ENCODE data around the gene CAMKK1.

CAMKK1 gene

DNA sequence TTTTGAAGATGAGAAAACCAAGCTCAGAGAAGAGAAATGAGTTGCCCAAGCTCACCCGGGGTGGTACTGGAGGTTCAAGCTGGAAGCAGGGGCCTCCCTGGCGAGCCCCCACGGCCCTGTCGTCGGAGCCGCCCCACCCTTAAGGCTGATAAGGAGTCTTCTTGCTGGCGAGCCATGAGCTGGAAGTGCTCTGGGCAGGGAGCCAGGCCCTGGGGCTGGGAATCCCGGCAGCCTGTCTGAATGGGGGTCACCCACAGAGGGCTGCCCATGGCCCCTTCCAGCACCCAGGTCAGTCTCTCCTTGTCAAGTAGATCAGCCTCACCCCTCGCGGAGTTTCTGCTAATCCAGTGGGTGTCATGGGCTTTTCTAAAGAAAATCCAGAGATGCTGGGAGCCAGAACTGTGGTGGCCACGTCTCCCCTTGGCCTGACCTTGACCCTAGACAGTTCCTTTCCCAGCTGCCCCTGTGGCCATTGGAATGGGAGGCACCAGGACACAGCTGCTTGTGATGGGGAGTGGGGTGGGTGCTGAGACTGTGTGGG, 24.6 kb upstream of the CAMKK1 start:
- peak; percentile 29 for DNase-seq (ENCODE audit: low spot score)

DNA sequence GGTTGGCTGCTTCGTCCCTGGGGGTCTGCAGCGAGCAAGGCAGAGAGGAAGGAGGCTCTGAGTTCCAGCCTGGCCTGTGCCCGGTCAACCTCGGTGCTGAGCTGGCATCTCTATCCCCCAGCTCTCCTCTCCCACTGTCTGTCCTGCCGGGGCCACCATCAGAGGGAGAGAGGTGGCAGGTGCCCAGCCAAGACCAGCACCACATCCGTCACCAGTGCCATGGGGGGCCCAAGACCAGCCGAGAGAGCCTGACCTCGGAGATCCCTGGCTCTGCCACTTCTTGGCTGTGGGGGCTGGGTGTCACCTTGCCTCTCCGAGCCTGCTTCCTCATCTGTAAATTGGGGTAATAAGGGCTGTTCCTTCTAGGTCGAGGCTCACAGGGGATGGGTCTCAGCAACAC, 24.0 kb upstream of the CAMKK1 start:
- no peak for DNase-seq (ENCODE audit: low spot score)

DNA sequence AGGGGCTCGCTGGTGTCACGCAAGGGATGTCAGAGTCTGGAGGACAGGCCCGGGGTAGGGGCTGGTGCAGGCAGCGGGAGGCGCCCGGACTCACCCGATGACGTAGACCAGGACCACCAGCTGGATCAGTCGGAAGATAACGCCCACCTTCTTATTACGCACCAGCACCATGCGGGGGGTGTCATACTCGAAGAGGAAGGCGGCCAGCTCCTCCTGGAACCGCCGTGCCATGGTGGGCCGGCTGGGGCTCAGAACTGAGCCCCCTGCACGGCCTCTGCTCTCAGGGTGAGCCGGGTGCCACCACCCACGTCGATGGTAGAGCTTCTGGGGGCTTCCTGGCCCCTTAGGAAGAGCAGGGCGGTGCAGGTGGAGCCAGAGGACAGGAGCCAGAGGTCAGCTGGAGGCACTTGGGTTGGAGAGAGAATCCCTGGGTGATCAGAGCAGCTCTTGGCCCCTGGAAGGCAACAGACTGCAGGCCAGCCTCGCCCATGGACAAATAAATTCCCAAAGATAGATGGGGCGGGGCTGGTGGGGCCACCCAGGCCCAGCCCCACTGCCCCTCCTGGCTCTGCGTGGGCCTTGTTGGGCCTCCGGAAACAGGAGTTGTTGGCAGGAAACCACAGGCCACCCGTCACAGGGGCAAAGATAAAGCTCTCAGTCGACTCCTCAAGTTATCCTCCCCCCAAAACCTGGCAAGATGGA, 23.3 kb upstream of the CAMKK1 start, which contains the start of gene P2RX1:
P2RX1 (minus strand) TSS at position 471 of the 702 bp plus-strand sequence; CDS start at position 231, 240 bp downstream.
- DNase-seq (ENCODE audit: low spot score): peak; percentile 36

DNA sequence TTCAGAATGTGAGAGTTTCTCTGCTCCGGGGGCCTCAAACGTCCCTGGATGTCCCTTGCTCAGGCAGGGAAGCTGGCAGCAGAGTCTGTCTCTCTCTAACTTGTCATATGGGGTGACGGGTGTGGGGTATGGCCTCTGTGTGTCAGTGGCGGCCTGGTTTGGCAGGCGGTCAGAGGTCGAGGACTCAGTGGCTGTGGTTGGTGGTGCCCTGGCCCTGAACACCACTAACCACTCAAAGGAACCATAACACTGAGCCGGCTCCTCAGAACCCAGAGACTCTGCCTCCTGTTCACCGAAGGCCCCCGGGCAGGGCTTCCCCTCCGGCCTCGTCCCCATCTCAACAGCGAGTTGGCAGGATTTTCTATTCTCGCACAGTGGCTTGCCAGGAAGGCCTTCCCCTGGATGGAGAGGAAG, 22.7 kb upstream of the CAMKK1 start:
- no peak for DNase-seq (ENCODE audit: low spot score)

DNA sequence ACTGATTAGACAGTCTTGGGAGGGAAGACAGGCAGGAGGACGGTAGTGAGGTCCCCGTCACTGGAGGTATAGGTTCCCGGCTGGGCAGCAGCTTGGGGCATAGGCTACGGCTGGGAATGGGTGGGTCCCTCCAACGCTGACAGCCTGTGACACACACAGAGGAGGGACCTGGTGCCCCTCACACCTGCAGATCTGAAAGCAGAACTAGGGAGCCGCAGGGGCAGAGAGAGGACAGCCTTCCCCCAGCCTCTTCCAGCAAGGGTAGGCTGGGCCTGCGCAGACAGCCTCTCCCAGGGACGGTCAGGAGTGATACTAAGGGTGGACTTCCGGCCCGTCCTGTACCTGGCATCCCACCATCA, 21.4 kb upstream of the CAMKK1 start:
- no peak for DNase-seq (ENCODE audit: low spot score)

DNA sequence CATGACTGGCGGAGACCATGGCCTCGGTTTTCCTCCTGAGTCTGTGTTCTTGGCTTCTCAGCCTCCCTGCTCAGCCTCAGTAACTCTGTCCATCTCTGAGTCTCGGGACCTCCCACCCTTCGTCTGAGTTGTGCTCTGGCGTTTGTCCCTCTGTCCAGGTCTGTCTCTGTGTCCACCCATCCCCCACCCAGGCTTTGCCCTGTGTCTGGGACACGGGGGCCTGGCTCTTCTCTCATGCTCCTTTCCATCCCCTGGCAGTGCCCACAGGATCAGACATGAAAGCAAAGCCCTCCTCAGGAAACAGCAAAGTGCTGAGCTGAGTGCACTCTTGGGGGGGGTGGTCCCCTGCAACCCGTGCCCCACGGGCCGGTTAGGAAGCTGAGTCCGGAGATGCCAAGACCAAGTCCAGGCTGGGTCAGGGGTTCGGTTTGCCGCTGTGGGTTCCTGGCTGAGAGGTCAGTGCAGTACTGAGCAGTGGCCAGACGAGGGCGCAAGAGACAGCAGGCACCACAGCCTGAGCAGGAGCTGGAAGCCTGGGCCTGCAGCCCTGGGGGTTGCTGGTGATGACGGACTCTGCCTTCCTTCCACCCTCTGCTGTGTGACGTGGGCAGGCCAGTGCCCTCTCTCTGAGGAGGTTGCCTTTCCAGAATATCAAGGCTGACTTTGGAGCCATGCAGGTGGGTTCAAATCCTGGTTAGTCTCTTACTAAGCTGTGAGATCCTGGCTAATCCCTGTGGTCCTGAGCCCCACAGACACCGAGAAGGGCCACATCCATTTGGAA, 20.9 kb upstream of the CAMKK1 start:
- DNase-seq (ENCODE audit: low spot score): peak; percentile 74

DNA sequence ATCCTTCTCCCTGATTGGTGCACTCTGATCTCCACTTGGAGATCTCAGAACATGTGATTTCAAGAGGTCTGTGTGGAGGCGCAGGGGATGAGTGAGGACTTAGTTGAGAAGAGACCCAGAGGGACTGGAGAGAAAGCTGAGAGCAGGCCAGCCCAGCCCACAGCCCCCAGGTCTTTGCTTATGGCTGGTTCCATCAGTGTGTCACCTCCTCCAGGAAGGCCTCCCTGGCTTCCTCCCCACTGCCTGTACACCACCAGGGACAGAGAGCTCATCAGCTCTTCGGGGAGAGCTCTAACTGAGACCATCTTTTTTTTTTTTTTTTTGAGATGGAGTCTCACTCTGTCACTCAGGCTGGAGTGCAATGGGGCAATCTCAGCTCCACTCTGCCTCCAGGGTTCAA, 20.0 kb upstream of the CAMKK1 start:
- no peak for DNase-seq (ENCODE audit: low spot score)

DNA sequence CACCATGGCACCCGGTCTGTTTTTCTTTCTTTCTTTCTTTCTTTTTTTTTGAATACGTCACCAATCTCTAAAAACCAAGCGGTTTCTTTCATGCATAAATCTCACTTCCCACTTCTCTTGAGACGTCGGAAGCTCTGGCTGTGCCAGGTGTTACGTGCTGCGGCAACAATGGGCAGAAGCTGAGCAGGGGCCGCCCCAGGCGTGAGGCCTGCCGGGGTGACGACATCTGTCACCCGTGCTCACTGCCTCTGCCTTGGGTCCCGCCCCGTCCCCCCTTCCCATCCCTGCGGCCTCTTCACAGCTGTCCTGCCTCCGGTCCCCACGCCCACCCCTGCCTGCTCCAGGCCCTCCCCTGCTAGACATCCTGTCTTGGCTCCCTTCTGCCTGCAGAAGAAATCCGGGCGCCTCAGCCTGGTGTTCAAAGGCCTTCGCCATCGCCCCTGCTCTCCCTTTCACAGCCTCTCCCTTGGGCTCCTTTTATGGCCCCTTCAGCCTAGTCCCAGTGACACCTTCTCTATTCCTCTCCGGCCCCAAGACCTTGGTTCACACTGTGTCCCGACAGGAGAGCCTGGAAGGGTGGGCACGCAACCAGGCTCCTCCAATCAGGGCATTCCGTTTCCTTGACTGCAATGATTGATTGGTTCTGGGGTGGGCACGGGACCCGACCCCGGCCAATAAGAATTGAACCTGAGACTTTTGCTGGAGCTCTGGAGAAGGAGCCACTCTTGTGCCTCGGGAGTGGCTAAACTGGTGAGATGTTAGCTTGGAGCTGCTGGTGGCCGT, 18.6 kb upstream of the CAMKK1 start:
- no peak for DNase-seq (ENCODE audit: low spot score)

DNA sequence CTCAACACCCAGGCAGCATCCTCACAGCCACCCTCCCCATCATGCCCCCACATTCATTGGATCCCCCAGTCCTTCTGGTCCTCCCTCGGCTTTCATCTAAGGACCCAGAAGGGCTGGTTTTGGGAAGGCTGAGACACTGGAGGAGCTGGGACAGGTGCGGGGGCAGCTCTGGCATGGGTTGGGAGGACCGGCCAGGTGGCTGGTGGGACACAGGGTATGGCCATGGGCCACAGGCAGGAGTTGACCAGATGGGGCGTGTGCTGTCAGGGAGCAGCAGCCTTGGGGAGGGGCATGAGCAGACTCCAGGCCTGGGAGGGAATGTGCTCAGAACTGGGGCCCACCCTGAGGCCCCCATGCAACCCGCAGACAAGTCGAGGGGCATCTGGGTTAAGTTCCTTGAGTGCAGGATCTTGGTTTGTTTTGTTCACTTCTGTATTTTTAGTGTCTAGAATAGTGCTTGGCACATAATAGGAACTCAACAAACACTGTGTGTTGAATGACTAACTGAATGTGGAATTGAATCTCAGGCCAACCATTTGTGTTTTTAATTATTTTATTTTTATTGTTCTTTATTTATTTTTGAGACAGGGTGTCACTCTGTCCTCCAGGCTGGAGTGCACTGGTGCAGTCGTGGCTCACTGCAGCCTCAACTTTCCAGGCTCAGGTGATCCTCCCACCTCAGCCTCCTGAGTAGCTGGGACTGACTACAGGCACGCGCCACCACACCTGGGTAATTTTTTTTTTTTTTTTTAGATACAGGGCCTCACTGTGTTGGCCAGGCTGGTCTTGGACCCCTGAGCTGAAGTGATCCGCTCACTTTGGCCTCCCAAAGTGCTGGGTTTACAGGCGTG, 17.8 kb upstream of the CAMKK1 start:
- no peak for DNase-seq (ENCODE audit: low spot score)

DNA sequence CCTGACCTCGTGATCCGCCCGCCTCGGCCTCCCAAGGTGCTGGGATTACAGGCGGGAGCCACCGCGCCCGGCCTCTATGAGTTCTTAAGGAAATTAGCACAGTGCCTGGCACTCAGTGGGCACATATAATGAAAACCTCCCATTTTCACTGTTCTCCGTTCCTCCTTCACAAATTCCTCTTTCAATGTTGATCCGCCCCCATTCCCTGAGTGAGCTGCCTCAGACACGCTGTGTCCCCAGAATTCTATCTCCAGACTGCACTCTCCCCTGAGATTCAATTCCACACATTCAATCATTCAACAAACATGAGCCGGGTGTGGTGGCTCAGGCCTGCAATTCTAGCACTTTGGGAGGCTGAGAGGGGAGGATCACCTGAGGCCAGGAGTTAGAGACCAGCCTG, 16.4 kb upstream of the CAMKK1 start:
- no peak for DNase-seq (ENCODE audit: low spot score)

DNA sequence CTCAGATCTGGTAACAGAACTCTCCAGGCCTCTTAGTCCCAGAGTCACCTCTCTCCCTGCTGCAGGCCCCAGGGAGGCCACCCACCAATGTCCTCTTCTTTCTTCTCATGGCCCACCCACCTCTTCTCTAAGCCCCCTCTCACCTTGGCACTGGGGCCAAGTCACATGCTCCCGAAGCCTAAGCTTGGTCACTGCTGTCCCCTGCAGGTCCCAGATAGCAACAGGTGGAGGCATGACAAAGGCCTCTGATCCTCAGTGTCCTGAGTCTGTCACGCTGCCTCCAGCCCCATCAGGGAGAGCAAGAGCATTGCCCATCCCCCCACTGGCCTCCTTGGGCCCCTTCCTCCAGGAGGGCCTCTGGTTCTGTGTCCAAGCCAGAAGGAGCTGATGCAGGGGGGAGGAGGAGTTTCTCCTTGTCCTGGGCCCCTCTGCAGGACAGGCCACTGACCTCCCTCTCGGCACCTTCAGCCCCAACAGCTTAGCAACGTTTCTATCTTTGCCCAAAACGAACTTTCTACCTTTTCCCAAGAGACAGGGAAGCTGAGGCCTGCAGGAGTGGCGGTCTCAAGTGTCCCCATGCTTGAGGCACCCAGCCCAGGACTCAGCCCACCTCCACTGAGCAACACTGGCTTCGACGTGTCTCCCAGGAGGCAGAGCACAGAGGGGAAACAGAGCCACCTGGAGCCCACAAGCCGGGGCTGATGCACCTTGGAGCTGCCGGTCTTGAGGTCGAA, 14.8 kb upstream of the CAMKK1 start:
- DNase-seq (ENCODE audit: low spot score): no peak

DNA sequence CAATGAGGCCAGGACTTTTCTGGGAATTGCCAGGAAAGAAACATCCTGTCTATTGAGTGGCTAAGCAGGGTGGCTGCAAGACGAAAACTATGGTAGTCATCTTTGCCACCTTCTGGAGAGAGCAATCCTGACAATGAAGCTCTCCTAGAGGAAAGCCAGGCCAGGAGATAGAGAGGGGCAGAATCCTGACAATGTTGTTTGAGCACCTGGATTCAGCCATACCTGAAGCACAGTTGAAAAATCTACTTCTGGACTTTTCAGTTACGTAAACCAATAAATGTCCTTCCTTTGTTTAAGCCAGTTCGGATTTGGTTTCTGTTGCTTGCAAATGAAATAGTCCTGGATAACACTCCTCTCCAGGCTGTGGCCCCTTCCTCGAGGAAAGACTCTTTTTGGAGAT, 14.0 kb upstream of the CAMKK1 start:
- DNase-seq (ENCODE audit: low spot score): no peak

DNA sequence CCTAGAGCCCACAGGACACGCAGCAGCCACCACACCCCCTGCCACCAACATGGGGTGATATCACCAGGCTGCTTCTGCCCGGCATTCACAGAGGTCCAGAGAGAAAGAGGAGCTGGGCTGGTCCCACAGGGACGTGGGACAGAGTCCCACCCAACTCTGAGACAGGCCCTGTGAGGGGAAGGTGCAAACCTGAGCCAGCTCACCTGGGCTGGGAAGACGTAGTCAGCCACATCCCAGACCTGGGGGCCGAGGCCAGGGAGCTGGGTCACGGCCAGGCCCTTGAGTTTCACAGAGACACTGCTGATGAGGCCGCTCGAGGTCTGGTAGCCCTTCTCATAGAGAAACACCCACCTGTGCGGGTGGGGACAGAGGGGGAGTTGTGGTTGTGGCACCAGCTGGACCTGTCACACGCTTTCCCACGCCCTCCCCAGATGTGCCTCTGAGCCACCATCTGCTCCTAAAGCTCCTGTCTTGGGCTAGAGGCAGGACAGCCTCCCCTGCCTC, 12.2 kb upstream of the CAMKK1 start:
- DNase-seq (ENCODE audit: low spot score): no peak

DNA sequence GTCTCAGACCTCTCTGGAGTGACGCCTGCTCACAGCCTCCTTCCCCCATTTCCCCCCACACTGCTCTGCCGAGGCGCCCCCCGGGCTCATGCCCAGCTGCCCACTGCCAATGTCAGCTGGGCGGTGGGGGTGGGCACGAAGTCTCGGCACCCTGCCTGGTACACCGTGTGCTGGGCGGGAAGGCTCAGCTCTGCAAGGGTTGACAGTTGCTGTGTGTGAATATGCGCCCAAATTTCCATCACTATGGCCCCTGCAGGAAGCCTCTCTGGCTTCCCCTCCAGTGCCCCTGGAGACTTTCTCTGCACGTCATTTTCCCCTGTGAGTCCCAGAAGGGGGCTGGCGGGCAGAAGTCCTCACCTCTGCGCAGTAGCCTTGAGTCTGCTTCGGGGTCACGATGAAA, 11.6 kb upstream of the CAMKK1 start:
- no peak for DNase-seq (ENCODE audit: low spot score)

DNA sequence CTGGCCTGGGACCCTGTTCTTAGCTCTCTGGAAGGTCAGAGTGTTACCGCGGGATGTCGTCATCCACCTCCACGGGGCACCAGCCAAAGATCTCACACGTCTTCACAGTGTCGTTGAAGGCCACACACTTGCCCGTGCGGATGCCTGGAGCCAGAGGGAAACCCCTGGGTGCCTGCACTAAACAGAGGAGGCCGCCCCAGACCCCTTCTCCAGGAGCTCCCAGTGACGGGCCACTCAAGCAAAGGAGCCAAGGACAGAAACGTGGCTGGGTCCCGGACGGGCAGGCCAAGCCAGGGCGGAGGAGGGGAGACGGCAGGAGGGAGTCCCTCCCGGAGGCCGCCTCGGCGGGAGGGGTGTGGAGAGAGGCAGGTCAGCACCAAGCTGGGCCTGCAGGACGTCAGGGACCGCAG, 11.0 kb upstream of the CAMKK1 start:
- DNase-seq (ENCODE audit: low spot score): no peak

DNA sequence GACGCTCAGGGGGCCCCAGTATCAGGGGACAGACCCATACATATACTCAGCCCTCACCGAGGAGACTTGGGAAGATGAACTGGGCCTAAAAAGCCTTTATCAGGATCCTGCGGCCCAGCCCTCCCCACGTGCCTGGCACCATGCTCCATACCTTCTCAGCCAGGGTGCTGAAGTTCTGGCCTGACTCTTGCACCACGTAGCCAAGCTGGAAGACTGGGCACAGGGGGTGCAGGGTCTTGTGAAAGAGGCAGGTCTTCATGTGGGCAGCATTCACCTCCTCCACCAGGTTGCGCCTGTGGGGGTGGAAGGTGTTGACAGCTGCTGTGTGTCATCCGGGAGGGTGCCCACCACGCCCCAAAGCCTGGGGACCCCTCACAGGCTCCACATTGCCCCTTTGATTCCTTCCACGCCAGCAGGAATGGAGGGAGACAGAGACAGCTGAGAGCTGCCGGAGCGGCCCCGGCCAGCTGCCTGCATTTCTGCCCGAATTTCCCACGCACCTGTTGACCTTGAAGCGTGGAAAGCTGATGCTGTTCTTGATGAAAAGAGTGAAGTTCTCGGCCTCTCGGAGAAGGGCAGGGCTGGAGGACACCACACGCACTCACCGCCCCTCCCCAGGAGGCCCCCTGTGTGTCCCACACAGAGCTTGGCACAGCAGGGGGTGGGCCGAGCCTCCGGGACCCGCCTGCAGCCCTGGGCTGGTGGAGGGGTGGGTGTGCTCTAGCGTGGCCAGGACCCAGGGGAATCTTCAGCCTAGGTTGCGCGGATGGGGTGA, 10.4 kb upstream of the CAMKK1 start:
- DNase-seq (ENCODE audit: low spot score): no peak

DNA sequence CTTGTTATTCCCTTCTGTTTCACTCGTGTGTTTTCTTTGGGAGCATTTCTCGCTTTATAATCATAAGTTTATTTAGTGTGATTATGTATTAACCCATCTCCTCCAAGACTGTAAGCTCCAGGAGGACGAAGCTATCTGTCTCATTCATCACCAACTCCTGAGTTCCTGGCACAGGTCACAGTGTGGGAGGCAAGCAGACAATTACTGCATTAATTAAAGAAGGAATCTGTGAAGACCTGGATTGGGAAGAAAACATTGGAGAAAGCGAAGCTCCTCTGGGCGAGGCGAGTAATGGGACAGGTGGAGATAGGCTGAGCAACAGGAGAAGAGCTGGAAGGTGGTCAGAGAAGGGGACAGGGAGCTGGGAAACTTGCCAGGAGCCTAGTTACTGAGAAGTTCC, 7.8 kb upstream of the CAMKK1 start:
- DNase-seq (ENCODE audit: low spot score): no peak

DNA sequence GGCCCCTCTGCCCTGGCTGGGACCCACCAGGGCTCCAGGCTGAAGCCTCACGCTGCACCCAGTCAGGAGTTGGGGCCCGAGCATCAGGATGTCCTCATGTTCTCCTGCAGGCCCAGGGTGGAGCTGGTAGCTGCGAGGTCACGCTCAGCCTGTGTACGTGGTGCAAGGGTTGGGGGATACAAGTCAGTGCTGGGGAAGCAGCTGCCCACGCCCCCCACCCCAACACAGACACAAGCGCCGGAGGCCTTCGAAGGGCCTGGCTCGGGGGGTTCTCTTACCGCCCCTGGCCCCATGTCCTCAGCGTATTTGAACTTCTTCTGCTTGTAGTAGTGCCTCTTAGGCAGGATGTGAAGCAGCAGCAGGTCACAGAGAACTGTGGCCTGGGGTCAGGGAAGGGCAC, 4.9 kb upstream of the CAMKK1 start:
- DNase-seq (ENCODE audit: low spot score): no peak

DNA sequence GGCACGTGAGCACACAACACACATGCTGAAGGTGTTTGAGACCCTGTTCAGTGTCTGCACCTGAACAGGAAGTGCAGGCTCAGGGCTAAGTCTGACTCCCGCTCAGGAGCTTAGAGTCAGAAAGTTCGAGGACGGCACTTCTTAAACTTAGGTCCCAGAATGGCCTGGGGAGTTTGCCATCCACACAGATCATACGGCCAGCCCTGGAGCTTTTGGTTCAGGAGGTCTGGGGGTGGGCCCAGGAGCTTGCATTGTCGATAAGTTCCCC, 4.0 kb upstream of the CAMKK1 start:
- no peak for DNase-seq (ENCODE audit: low spot score)
